HG03439 (cell line): ENCODE data around the gene CA4.
"Not testable (repeated sequence)": the region's sequence is repeated elsewhere in the genome, so short reads cannot be mapped to it uniquely, and the experiment has no call there.

Experiments used
- ATAC-seq: cut with Tn5 transposase; IDR thresholded peaks from one replicate; pipeline ENCODE4 v1.9.1; 2021; ENCODE audit warnings: mild to moderate bottlenecking, moderate library complexity; ENCODE audit not compliant: unreplicated experiment

Gene CA4

DNA sequence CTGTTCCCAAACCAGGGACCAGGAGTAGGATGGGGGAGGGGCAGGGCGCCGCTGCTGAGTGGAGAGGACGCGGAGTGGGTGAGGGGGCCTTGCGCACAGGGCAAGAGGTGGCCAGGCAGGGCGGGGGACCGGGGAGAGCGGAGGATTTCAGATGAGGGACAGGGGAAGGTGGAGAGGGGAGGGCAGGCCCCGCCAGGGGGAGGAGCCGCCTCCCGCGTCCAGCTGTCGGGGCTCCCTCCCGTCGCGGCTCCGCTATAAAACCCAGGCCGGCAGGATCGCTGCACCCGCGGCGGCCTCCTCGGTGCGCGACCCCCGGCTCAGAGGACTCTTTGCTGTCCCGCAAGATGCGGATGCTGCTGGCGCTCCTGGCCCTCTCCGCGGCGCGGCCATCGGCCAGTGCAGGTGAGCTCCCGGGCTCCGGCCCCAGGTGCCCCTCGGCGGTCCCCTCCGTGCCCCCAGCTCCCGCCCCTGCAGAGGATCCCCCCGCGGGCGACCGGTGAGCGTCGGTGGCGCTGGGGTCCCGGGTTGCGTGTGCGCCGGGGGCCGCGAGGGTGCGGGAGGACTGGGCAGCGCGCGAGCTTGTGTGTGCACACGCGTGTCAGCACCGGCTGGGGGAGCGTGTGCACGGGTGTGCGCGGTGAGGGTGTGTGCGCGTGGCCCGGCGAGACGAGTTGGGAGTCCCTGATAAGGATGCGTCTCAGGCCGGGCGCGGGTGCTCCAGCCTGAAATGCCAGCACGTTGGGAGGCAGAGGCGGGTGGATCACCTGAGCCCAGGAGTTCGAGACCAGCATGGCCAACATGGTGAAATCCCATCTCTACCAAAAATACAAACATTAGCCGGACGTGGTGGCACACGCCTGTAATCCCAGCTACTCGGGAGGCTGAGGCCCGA, at the start of gene CA4:
CA4 (plus strand) TSS at position 283 of the 892 bp plus-strand sequence; CDS start at position 345, 62 bp downstream.
- ATAC-seq = no peak

DNA sequence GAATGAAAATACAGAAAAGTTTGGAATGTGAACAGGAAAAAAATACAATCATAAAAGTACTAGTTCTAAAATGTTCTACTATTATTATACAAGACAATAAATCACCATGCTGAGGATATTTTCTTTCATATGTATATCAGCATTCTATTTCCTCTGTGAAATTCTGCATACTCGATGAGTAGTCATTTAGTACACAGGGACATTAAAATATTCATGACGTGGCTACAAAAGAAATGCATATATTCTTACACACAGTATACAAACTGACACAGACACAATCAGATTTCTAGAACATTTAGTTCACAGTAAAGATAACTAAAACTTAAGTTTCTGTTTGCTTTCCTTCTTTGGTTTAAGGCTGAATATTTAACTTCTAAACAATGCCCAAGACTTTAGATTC, 49.2 kb upstream of the CA4 start:
- ATAC-seq = not testable (repeated sequence)

DNA sequence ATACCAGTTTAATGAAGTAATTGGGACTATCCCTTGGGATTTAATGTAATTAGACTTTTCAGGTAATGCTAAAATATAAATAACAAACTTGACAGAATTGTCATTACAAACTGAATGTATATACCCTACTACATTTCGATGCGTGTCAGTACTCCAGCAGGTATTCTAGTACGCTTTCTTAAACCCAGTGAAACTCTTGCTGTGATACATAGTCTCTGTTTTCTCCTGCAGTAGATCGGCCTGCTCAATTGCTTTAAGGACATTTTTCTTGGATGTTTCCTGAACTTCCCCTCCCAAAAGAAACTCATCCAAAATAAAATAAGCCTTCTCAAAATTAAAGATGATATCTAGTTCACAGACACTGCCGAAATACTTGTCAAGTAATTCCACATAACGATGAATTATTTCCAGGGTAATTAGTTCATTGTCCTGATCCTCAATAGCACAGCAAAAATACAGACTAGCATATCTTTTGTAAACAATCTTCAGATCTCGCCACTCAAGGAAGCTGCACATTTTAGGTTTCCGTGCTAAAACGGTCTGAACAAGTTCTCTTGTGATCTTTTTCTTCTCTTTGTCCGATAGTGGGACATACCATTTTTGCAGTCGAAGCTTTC, 47.6 kb upstream of the CA4 start:
- not testable (repeated sequence) for ATAC-seq

DNA sequence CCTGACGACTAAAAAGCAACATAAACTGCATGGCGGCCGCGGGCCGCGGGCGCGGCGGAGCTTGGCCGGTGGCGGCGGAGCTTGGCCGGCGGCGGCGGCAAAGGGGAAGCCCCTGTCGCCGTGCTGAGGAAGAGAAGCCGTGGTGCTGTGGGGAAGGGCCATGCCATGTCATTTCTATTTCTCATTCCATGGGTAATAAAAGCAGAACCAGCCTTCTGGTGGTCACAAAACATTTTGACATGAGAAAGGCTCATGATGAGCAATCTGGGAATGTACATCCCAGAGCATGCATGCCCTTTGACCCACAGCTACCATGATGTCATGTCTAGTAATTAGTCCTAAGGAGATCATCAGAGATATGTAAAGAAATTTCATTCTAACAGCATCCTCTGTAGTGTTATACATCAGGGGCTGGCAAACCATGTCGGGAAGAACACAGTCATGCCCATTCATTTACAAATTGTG, 47.1 kb upstream of the CA4 start:
- ATAC-seq = no peak

DNA sequence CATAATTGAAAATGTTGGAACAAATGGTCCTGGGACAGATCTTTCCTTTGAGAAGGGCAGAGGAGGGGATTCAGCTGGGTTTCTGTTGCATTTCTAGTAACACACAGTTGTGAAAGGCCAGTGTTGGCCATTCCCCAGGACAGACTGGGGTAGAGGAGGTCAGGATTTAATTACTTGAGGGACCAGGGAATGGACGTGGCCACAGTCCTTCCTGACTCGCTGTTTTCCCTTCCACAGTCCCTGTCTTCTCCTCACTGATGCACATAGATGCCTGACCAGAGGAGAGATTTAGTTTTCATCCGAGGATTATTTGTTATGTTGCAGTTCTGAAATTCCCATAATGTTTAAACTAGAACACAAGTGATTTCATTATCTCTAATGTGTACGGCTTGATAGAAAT, 45.8 kb upstream of the CA4 start:
- no peak for ATAC-seq

DNA sequence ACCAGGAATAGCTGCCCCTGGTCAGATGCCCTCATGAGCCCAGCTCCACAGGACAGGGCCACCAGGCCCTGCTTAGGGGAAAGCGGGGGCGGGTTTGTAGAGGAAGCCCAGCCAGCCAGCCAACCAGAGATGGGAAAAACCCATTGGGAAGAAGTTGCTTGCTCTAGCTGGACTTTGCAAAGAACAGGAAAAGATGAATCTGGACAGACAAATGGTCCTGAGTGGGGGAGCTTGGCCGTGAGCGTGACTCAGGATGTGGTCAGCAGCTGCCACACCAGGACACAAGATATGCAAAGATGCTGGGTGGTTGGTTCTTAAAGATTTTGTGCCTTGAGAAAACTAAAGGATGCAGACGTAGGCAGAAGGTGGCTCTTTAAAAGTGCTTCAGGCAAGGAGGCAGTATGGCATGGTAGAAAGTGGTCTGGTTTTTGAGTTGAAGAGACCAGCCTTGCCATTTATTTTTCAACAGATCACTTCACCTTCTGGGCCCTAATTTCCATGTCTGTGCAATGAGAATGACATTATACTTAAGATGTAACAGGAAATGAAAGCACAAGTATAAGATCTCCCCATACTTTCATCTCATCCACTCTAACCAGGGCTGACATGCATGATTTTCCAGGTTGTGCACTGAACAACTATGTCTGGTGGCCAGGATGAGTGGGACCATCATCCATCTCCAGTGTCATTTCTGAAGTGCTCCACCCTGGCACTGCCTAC, 43.3 kb upstream of the CA4 start:
- ATAC-seq = no peak

DNA sequence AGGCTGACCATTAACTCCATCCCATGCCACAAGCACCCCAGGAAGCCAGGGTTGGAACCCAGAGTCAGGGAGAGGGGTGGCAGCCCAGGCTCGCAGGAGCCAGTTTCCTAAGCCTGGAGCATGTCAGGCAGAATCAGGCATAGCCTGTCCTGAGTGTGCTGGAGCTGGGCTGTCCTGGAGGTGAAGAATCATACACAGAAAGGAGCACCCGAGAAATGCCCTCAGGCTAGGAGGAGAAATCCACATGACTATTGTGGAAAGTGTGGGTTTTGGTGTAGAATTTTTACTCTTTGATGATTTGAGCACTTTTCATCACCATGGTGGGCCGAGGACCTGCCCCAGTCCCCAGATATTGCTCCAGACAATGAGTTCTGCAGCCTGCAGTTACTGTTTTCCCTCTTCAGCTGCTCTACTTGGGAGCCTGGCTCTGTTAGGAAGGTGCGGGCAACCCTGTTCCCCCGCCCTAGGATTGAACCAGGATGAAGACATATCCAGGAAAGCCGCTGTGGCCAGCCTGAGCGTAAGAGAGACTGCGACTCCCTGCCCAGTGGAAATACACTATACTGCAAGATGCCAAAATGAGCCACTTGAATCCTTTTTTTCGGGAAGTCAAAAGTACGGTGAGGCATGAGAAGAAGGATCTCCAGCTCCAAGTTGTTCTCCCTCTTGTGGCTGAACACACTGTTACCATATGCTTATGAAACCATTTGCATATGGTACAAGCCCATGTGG, 42.1 kb upstream of the CA4 start:
- ATAC-seq = no peak

DNA sequence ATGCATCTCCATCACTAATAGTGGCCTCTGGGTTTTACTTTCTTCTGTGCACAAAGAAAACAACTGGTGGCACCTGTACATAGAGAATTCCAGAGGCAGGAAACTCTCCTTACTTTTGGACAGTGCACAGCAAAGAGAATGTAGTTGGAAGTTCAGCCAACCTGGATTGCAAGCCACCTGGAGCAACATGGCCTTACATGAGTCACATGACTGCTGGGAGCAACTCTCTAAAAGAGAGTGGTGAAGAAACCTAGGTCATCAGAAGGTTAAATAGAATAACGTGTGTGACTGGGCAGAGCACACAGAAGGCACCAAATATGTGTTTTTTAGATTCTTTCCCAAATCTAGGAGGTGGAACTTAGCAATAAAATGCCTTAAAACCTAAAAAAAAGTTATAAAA, 41.5 kb upstream of the CA4 start:
- not testable (repeated sequence) for ATAC-seq

DNA sequence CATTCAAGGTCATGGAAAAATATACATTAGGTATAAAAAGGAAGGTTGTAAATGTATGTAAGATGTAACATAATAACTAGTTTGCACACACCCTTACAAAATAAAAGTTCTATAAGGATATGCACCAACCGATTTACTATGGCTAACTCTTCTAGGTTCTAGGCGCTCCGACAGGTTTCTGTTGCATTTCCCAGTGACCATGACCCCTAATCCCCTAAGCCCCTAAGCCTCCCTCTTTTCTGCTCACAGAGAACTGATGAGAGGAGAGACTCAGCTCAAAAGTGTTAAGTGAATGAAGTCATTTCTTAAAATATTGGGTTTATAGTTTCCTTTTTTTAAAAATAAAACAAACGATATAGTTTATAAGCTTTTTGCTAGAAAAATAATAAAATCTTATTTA, 41.1 kb upstream of the CA4 start:
- ATAC-seq = no peak

DNA sequence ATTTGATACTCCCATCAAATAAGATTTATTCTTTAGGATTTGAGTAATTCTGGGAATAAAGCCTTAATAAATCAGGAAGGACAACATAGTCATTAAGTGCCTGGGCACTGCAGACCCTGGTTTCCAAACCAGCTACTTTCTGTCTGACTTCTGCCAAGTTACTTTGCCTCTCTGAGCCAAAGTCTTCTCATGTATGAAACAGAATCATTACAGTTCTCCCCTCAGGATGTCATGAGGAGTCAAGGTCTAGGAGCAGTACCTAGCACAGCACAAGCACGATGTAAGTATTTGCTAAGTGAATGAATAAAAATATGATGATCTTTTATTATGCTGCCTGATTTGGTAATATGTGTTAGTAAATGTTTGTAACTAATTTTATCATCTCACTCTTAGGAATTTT, 40.6 kb upstream of the CA4 start:
- ATAC-seq = no peak

DNA sequence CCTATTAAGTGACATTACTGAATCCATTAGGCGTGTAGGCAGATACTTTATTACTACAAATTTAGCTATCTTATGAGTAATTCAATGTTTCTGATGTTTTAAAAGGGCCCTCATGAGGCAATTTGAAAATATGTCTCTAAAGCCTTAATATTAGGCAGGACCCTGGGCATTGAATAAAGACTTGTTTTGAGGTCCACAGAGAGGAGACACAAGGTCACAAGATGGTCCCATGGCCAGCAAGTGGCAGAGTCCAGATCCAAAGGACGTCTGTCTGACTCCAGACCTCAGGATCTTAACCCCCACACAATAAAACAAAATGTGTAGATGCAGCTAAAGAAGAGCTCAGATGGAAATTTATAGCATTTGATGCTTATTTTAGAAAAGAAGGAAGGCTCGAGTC, 39.2 kb upstream of the CA4 start:
- ATAC-seq = no peak

DNA sequence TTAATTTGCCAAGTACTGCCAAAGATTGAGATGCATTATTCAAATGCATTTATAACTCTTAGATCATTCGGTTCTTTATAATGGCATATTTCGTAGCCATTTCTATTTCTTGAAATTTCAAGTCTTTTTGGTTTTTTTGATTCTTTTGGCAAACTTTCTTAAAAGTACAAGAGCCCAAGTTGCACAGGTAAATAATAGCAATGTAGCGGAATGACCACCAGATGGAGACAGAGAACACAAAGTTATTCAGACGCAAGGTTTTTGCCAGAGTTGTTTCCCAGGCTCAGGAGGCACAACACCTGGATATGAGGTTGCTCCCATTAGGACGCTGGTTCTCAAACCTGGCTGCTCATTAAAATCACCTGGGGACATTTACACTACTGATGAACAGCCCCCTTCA, 38.1 kb upstream of the CA4 start:
- not testable (repeated sequence) for ATAC-seq

DNA sequence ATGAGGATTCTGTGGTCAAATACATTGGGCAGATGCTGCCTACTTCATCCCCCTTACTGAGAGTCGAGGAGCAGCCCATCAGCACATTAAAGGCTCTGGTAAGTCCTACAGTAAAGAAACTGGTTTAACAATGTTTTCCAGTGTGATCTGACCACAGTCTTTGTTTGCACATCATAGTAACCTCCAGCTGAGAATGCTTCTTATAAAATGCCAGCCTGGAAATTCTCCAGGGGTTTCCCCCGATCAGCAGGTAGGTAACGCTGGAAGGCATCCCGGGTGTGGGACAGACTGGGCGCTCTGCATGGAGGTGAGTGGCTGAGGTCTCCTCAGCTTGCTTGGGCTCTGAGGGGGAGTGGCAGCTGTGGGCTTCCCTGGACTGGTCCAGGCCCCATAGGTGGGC, 34.4 kb upstream of the CA4 start:
- ATAC-seq = not testable (repeated sequence)

DNA sequence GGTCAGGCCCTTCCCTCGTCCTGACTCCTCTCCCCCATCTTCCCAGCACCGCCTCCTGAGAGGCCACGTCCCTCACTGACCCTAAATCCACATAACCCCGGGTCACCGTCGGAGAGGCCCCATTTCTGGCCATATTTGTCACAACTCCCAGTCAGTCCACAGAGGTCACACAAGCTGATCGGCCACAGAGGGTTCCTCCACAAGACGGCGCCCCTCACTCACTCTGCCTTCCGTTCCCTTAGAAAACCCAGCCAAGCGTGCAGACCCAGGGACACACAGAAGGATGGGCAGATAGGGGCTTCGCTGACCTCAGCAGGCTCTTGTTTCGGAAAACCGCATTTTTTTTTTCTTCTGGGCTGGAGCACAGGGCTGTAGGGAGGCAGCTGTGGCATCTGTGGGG, 33.6 kb upstream of the CA4 start:
- ATAC-seq = not testable (repeated sequence)

DNA sequence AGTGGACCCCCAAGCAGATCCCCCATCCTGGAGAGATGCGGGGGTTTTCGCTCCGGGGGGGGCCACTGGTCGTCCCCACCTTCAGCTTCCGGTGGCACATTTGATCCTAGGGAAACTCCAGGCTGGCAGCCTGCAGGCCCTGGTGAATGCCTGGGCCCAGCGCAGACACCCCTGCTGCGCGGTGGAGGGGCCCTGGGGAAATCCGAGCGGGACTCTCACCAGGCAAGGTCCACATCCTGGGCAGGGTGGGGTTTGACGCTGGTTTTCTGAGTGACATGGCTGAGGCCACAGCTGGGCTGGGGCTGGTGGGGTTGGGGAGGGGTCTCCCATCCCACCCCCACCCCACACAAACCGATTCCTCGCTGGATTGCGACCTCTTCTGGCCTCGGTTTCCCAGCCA, 30.6 kb upstream of the CA4 start:
- ATAC-seq = not testable (repeated sequence)

DNA sequence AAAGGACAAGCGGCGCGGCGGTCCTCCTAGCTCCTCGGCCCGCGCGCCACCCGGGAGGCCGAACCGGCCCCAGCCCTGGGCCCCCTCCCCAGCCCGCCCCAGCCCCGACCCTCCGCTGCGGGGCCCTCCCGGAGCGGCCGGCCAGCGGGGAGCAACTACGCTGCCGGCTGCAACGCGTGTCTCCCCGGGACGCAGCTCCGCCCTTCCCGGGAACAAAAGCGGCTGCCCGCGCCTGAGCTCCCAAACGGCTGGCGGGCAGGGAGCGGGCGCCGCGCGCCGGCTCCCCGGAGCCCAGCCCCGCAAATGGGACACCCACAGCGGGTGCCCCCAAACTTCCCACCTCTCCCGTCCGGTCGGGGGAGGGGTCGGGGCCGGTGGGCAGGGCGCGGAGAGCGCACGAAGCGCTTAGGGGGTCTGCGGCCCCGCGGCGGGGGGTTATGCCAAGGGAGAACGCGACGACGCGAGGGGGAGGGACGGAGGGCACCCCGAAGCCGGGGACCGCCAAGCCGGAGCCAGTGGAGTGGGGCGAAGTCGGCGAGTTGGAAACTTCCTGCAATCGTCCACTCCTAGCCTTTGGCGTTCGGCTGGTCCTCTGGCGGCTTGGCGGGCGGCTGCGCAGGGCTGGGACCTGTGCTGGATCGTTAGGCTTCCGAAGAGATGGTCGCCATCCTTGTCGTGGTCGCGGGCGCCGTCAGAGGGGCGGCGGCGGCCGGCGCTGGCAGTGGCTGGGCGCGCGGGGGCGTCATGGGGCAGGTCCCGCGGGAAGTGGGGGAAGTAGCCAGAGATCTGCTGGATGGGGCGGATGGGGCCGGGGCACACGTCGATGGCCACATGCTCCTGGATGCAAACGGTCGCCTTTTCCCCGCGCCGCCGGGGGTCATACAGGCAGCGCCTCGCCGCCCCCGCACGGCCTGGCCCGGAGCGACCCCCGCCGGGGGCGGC, 29.7 kb upstream of the CA4 start:
- not testable (repeated sequence) for ATAC-seq

DNA sequence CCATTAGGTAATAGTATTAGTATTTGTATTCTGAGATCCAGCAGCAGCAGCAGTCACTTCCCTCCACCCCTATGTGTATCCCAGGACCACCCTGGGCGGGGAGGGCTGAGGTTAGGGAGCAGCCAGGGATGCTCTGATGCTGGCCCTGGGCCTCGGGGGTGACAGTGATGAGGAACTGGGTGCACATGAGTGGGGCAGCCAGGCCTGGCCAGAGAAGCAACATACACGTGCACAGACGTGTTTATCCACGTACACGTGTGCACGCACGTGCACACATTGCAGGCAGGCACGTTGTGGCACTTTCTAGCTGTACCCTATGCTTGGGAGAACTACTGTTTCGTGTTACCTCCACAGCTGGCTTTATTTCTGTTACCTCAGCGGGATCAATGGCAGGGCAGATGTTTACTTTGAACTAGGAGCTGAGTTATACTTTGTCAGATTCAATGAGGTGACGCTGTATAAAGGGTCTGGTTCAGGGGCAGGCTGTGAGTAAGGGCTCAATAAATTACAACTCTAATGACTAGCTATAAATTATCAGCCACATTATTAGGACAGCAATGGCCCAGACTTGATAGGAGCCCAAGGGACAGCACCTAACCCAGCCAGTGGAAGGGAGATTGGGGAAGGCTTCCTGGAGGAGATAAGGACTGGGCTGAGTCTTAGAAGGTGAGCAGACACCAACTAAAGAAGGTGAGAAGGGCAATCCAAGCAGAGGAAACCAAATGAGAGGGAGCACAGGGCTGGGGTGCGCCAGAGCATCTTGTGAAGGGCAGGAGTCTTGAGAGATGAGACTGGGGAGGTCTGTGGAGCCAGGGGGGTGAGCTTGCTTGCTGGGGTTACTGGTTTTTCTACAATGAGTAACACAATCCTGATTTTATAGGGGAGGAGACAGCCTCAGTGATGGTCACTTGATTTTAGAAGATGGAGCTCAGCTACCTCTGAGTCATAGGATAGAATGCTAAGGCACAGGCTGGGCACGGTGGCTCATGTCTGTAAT, 22.4 kb upstream of the CA4 start:
- ATAC-seq = no peak

DNA sequence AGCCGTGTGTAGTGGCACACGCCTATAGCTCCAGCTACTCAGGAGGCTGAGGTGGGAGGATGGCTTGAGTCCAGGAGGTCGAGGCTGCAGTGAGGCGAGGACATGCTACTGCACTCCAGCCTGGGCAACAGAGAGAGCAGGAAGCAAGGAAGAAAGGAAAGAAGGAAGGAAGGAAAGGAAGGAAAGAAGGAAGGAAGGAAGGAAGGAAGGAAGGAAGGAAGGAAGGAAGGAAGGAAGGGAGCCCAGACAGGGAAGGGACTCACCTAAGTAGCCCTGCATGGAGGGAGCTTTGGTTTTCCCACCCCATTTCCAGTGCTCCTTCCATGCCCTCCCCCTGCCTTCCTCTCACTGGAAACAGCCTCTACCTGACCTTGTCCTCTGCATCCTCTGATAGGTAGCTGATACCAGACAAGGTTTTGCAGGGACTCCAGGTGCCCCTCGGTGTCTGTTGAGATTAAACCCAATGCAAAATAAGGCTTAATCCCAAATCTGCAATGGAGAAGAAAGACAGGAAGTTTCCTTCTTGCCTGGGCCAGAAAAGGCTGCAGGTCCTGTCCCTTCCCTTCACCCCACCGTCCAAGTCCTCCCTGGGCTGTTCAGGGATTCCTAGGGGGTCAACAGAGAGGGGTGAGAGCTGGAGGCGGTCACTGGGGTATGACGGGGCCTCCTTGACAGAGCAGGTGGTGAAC, 21.5 kb upstream of the CA4 start:
- no peak for ATAC-seq
